Inferior parietal cortex (tissue), 1 donor: ENCODE data around the gene CRTC1.

Experiments
- DNase-seq: peaks from one replicate; pipeline ENCODE4 v3.0.0-alpha.2; 2016; ENCODE audit errors: extremely low spot score

The CRTC1 gene

GRCh38 chr19:18683109-18683957 lies at the start of gene CRTC1:
TSS of gene CRTC1 (plus strand) at chr19:18683680. CDS start at chr19:18683703, 23 bp downstream.
- DNase-seq: peak; percentile 64

- no peak for DNase-seq
These were observed 48.7 kb upstream of the CRTC1 start for GRCh38 chr19:18634612-18635297.

GRCh38 chr19:18635831-18636182 lies 47.7 kb upstream of the CRTC1 start:
- no peak for DNase-seq

GRCh38 chr19:18636183-18636968 lies 47.1 kb upstream of the CRTC1 start:
- peak; percentile 87 for DNase-seq

GRCh38 chr19:18636969-18637629 lies 46.4 kb upstream of the CRTC1 start, which contains the start of gene KLHL26:
TSS of gene KLHL26 (plus strand) at chr19:18637028. CDS start at chr19:18637055, 27 bp downstream.
- DNase-seq: no peak

GRCh38 chr19:18637673-18638630 lies 45.5 kb upstream of the CRTC1 start:
- no peak for DNase-seq

GRCh38 chr19:18639706-18640243 lies 43.7 kb upstream of the CRTC1 start:
- no peak for DNase-seq

GRCh38 chr19:18644196-18645034 lies 39.1 kb upstream of the CRTC1 start:
- DNase-seq: peak; percentile 50

- peak; percentile 38 for DNase-seq
These were observed 38.4 kb upstream of the CRTC1 start for GRCh38 chr19:18645035-18645511.

GRCh38 chr19:18646535-18647370 lies 36.7 kb upstream of the CRTC1 start:
- no peak for DNase-seq

GRCh38 chr19:18647371-18647767 lies 36.1 kb upstream of the CRTC1 start:
- DNase-seq: no peak

- DNase-seq: no peak
These were observed 35.7 kb upstream of the CRTC1 start for GRCh38 chr19:18647807-18648206.

- DNase-seq: no peak
These were observed 34.5 kb upstream of the CRTC1 start for GRCh38 chr19:18648973-18649315.

GRCh38 chr19:18649371-18650020 lies 34.0 kb upstream of the CRTC1 start:
- no peak for DNase-seq

GRCh38 chr19:18650021-18650390 lies 33.5 kb upstream of the CRTC1 start:
- no peak for DNase-seq

- no peak for DNase-seq
These were observed 32.9 kb upstream of the CRTC1 start for GRCh38 chr19:18650468-18651041.

GRCh38 chr19:18651300-18651699 lies 32.2 kb upstream of the CRTC1 start:
- DNase-seq: no peak

GRCh38 chr19:18651733-18652132 lies 31.7 kb upstream of the CRTC1 start:
- DNase-seq: no peak
